Fibroblast of lung (primary cell): ENCODE measurements around the gene BRAF. TPM values are rescaled to one million over a fixed set of nuclear protein-coding genes. Genes with fewer than 3 reads are reported as not detected.

Source experiments
- DNase-seq, 2 donors: peaks; one replicate each; pipeline versions ENCODE4 v3.0.0 to v3.0.0-alpha.2; 2010; ENCODE audit warnings: low read depth in 2 of 2
- H2AFZ ChIP-seq: 2 replicates; pipeline ENCODE4 v1.5.1; 2012; ENCODE audit warnings: low read length, control low read depth, inconsistent platforms
- H3K27ac ChIP-seq: 2 replicates; pipeline ENCODE4 v1.5.1; 2011; ENCODE audit warnings: low read length, control low read depth; ENCODE audit not compliant: insufficient read depth
- H3K27me3 ChIP-seq: 2 replicates; pipeline ENCODE4 v1.5.1; 2011; ENCODE audit warnings: mild to moderate bottlenecking, low read length; ENCODE audit not compliant: control insufficient read depth, insufficient read depth
- H3K36me3 ChIP-seq: 2 replicates; pipeline ENCODE4 v1.5.1; 2011; ENCODE audit warnings: low read length; ENCODE audit not compliant: control insufficient read depth, insufficient read depth
- H3K4me1 ChIP-seq: 2 replicates; pipeline ENCODE4 v1.5.1; 2011; ENCODE audit warnings: low read length; ENCODE audit not compliant: control insufficient read depth, insufficient read depth; ENCODE audit errors: extremely low read depth
- H3K4me2 ChIP-seq: 2 replicates; pipeline ENCODE4 v1.5.1; 2011; ENCODE audit warnings: low read length, control low read depth; ENCODE audit not compliant: insufficient read depth; ENCODE audit errors: extremely low read depth
- H3K4me3 ChIP-seq, 4 experiments: fragments of 200-600 bp in 1 of 4; sonication (generic) in 1 of 4; replicated peaks in 1 of 4; 2 replicates each; pipeline ENCODE4 v1.5.1; 2011 to 2016; ENCODE audit warnings: low read length in 4 of 4, low read depth in 3 of 4, mild to moderate bottlenecking in 3 of 4, control low read depth in 2 of 4, inconsistent platforms in 1 of 4, mixed read lengths in 1 of 4; ENCODE audit not compliant: insufficient read depth in 1 of 4; ENCODE audit errors: control extremely low read depth in 1 of 4
- H3K79me2 ChIP-seq: 2 replicates; pipeline ENCODE4 v1.5.1; 2012; ENCODE audit warnings: mild to moderate bottlenecking, low read length, inconsistent platforms; ENCODE audit not compliant: control insufficient read depth, insufficient read depth
- H3K9ac ChIP-seq: 2 replicates; pipeline ENCODE4 v1.5.1; 2011; ENCODE audit warnings: mild to moderate bottlenecking, low read length, control low read depth; ENCODE audit not compliant: insufficient read depth
- H3K9me3 ChIP-seq: 2 replicates; pipeline ENCODE4 v1.5.1; 2012; ENCODE audit warnings: low read depth, low read length; ENCODE audit not compliant: control insufficient read depth, insufficient read depth
- H4K20me1 ChIP-seq: 2 replicates; pipeline ENCODE4 v1.5.1; 2011; ENCODE audit warnings: low read length; ENCODE audit not compliant: control insufficient read depth, insufficient read depth; ENCODE audit errors: extremely low read depth
- EZH2 ChIP-seq: IDR thresholded peaks from 2 replicates; pipeline ENCODE4 v1.5.1; 2012; ENCODE audit warnings: low read length, control low read depth, mild to moderate bottlenecking; ENCODE audit errors: missing control alignments
- polyA plus RNA-seq, 2 donors: library from polyadenylated mRNA; depleted of rRNA in 1 of 2; stranded (reverse) in 1 of 2; unstranded in 1 of 2; fragments of >200 nt; gene quantifications; 2 replicates each; pipeline ENCODE4 v1.2.1, GENCODE V29; 2011 to 2012; ENCODE audit warnings: missing spikeins in 1 of 2
- total RNA-seq: library from RNA; depleted of rRNA; stranded (reverse); fragments of >200 nt; gene quantifications from 2 replicates; pipeline ENCODE4 v1.2.1, GENCODE V29; 2014
- TF ChIP-seq, protein P1 (sequence below), 2 donors: IDR thresholded peaks in 1 of 2; conservative IDR thresholded peaks in 1 of 2; 1 replicate in 1 of 2; 2 replicates in 1 of 2; pipeline ENCODE4 v1.5.1; 2011 to 2012; ENCODE audit warnings: low read length in 2 of 2, control low read depth in 1 of 2, inconsistent platforms in 1 of 2, low read depth in 1 of 2, mild to moderate bottlenecking in 1 of 2

The BRAF gene
- total and polyA plus RNA-seq, 2 donors (not counting 1 experiment from before 2014, with no cell fraction given) = 21.1 to 23.1 TPM

DNA sequence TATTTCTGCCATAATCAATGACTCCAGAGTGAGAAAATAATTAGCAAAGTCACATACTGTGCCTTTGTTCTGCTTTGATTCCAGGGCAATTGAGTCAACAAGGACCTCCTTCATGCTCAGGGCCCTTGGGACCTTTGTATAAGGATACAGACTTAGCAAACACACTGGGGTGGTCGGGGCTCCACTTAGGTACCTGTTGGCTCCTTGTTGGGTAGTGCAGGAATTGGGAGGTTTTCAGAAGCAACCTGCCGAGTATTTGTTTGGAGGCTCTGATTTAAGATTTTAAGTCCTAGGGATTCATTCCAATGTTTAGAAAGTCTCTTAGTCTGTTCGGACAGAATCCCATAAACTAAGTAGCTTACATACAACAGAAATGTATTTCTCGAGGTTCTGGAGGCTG lies 249.0 kb downstream of the BRAF start:
- H3K9ac ChIP-seq = no peak overlapping the region
- no peak overlapping the region for H3K27ac ChIP-seq
- H3K9me3 ChIP-seq = no peaks in the 10 kb centered on the region
- H3K4me3 ChIP-seq = no peak overlapping the region
- H3K36me3 ChIP-seq = peaks cover 2% of the 10 kb centered on the region
- H4K20me1 ChIP-seq = no peaks in the 10 kb centered on the region
- H3K4me1 ChIP-seq = peaks cover 4% of the 10 kb centered on the region
- H2AFZ ChIP-seq = no peak overlapping the region
- TF ChIP-seq, protein P1, sequence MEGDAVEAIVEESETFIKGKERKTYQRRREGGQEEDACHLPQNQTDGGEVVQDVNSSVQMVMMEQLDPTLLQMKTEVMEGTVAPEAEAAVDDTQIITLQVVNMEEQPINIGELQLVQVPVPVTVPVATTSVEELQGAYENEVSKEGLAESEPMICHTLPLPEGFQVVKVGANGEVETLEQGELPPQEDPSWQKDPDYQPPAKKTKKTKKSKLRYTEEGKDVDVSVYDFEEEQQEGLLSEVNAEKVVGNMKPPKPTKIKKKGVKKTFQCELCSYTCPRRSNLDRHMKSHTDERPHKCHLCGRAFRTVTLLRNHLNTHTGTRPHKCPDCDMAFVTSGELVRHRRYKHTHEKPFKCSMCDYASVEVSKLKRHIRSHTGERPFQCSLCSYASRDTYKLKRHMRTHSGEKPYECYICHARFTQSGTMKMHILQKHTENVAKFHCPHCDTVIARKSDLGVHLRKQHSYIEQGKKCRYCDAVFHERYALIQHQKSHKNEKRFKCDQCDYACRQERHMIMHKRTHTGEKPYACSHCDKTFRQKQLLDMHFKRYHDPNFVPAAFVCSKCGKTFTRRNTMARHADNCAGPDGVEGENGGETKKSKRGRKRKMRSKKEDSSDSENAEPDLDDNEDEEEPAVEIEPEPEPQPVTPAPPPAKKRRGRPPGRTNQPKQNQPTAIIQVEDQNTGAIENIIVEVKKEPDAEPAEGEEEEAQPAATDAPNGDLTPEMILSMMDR (conservative IDR thresholded peaks at IDR 0.05 in 1 of 2, IDR thresholded peaks at IDR 0.05 in 1 of 2; ENCODE audit: low read depth in 1 of 2, low read length in 2 of 2) = no peak
- no peak for TF ChIP-seq EZH2
- H3K79me2 ChIP-seq = no peaks in the 10 kb centered on the region
- H3K4me2 ChIP-seq = no peak overlapping the region
- H3K27me3 ChIP-seq = no peaks in the 10 kb centered on the region
- DNase-seq = no peak

DNA sequence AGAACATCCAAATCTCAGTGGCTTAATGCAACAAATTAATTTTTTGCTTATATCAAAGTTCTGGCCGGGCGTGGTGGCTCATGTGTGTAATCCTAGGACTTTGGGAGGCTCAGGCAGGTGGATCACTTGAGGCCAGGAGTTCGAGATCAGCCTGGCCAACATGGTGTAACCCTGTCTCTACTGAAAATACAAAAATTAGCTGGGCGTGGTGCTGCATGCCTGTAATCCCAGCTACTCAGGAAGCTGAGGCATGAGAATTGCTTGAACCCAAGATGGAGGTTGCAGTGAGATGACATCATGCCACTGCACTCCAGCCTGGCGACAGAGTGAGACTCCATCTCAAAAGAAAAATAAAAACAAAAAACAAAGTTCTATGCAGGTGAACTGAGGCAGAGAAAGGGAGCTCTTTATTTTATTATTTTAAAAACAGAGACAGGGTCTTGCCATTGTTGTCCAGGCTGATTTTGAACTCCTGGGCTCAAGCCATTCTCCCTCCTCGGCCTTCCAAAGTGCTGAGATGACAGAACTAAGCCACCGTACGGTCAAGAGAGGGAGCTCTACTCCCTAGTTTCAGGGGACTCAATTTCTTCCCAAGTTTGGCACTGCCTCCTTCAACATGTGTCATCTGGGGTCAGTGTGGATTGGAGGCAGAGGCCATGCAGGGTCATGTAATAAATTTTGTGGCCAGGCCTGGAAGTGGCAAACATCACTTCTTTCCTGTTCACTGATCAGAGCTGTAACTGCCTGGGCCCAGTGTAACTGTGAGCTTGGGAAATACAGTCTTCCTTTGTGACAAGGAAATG lies 249.6 kb downstream of the BRAF start:
- Histone ChIP-seq H4K20me1 (no peaks in the 10 kb centered on the region), H3K9me3 (no peaks in the 10 kb centered on the region), H2AFZ (no peak overlapping the region), H3K4me1 (peaks cover 4% of the 10 kb centered on the region), H3K9ac (no peak overlapping the region), H3K4me3 (no peak overlapping the region), H3K36me3 (peaks cover 2% of the 10 kb centered on the region), H3K27ac (no peak overlapping the region), H3K79me2 (no peaks in the 10 kb centered on the region), H3K27me3 (no peaks in the 10 kb centered on the region), H3K4me2 (peak overlapping the region; percentile 48)
- DNase-seq = peak; percentile 41 to 77
- TF ChIP-seq EZH2 = no peak
- TF ChIP-seq, protein P1 (conservative IDR thresholded peaks at IDR 0.05 in 1 of 2, IDR thresholded peaks at IDR 0.05 in 1 of 2; ENCODE audit: low read depth in 1 of 2, low read length in 2 of 2) = peak; percentile 52 to 69

DNA sequence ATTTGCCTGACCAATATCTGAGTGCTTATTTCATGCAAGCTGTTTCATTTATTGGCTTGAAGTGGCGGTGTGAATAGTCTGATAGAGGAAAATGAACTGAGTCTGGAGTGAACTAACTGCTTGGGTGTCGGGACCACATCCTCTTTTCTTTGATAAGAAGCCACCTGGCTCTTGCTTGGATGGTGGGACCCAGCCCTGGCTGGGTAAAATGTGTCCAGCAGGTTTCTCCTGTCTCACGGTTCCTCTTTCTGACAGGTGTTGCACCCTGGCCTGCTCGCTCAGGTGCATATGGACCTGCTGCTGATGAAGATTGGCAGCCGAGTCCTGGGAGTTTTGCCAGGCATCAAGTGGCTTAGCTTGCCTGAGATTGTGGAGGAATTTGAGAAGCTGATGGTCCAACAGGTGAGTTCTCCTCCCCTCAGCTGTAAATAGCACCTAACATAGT lies 250.4 kb downstream of the BRAF start:
- no peak overlapping the region for H3K9ac ChIP-seq
- no peaks in the 10 kb centered on the region for H3K27me3 ChIP-seq
- no peak overlapping the region for H3K4me2 ChIP-seq
- DNase-seq = no peak
- no peak overlapping the region for H3K27ac ChIP-seq
- no peaks in the 10 kb centered on the region for H4K20me1 ChIP-seq
- TF ChIP-seq EZH2 = no peak
- TF ChIP-seq, protein P1 (conservative IDR thresholded peaks at IDR 0.05 in 1 of 2, IDR thresholded peaks at IDR 0.05 in 1 of 2; ENCODE audit: low read depth in 1 of 2, low read length in 2 of 2) = no peak
- H3K4me1 ChIP-seq = peaks cover 4% of the 10 kb centered on the region
- H3K4me3 ChIP-seq = no peak overlapping the region
- no peak overlapping the region for H2AFZ ChIP-seq
- H3K9me3 ChIP-seq = no peaks in the 10 kb centered on the region
- H3K36me3 ChIP-seq = peaks cover 2% of the 10 kb centered on the region
- H3K79me2 ChIP-seq = no peaks in the 10 kb centered on the region
